Loucy (cell line): ENCODE data around the gene PAK1.

Experiments
- H2AFZ ChIP-seq: fragments of 200-600 bp; sonication (generic); 2 replicates; pipeline ENCODE4 v1.6.0; 2016; ENCODE audit warnings: antibody characterized with exemption, mild to moderate bottlenecking, low read length, moderate library complexity
- H3F3A ChIP-seq: fragments of 200-600 bp; 2 replicates; pipeline ENCODE4 v1.6.0; 2016; ENCODE audit warnings: antibody characterized with exemption, low read depth, mild to moderate bottlenecking
- H3K27me3 ChIP-seq: fragments of 200-600 bp; sonication (generic); 2 replicates; pipeline ENCODE4 v1.6.1; 2014; ENCODE audit warnings: low read length, mild to moderate bottlenecking; ENCODE audit not compliant: insufficient read depth, poor library complexity, severe bottlenecking
- H3K36me3 ChIP-seq: fragments of 200-600 bp; sonication (generic); 2 replicates; pipeline ENCODE4 v1.6.1; 2016; ENCODE audit warnings: low read length; ENCODE audit not compliant: insufficient read depth
- H3K4me1 ChIP-seq: fragments of 200-600 bp; sonication (generic); 2 replicates; pipeline ENCODE4 v1.5.1; 2014; ENCODE audit warnings: low read length, mild to moderate bottlenecking; ENCODE audit not compliant: insufficient read depth, poor library complexity, severe bottlenecking
- H3K4me2 ChIP-seq: fragments of 200-600 bp; sonication (generic); 2 replicates; pipeline ENCODE4 v1.6.0; 2014; ENCODE audit warnings: antibody characterized with exemption, low read length, low read depth, mild to moderate bottlenecking; ENCODE audit not compliant: poor library complexity, severe bottlenecking
- H3K4me3 ChIP-seq: fragments of 200-600 bp; sonication (generic); 2 replicates; pipeline ENCODE4 v1.5.1; 2014; ENCODE audit warnings: low read length, mild to moderate bottlenecking, mixed read lengths; ENCODE audit not compliant: poor library complexity, severe bottlenecking
- H3K79me2 ChIP-seq: fragments of 200-600 bp; sonication (generic); 2 replicates; pipeline ENCODE4 v1.6.1; 2014; ENCODE audit warnings: low read length; ENCODE audit not compliant: insufficient read depth
- H3K9ac ChIP-seq: fragments of 200-600 bp; sonication (generic); 2 replicates; pipeline ENCODE4 v1.6.0; 2014; ENCODE audit warnings: mild to moderate bottlenecking, low read depth, low read length, moderate library complexity; ENCODE audit not compliant: poor library complexity, severe bottlenecking
- H3K9me2 ChIP-seq: fragments of 200-600 bp; sonication (generic); replicated peaks from 2 replicates; pipeline ENCODE4 v1.6.1; 2016; ENCODE audit warnings: low read depth, low read length, mixed read lengths
- H3K9me3 ChIP-seq: fragments of 200-600 bp; sonication (generic); 2 replicates; pipeline ENCODE4 v1.6.1; 2014; ENCODE audit warnings: mild to moderate bottlenecking, antibody characterized with exemption, low read length, low read depth; ENCODE audit not compliant: insufficient read depth
- H4K20me1 ChIP-seq: fragments of 200-600 bp; sonication (generic); 2 replicates; pipeline ENCODE4 v1.6.0; 2014; ENCODE audit warnings: antibody characterized with exemption, low read length, mild to moderate bottlenecking; ENCODE audit not compliant: insufficient read depth, poor library complexity, severe bottlenecking
- EZH2phosphoT487 ChIP-seq: fragments of 200-600 bp; IDR thresholded peaks from 2 replicates; pipeline ENCODE4 v1.6.1; 2018; ENCODE audit warnings: antibody characterized with exemption, mild to moderate bottlenecking, moderate library complexity, borderline replicate concordance
- TF ChIP-seq, protein P1 (sequence below): fragments of 200-600 bp; sonication (generic); conservative IDR thresholded peaks from 2 replicates; pipeline ENCODE4 v1.5.1; 2014; ENCODE audit warnings: mild to moderate bottlenecking, antibody characterized with exemption, low read length

Gene PAK1

DNA sequence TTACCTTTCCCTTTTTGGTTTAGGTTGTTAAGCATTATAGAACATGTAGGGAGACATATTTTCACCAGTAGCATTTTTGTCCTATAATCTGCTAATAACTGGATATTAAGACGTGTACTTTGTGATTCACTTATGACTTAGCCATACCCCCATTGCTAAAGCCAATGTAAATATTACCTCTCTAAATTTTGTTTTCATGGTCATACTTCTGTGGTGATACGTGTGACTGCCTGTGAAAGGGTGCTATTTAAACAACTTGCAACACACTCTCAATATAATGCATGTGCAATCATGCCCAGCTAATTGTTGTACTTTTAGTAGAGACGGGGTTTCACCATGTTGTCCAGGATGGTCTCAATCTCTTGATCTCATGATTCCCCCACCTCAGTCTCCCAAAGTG, 36.2 kb upstream of the PAK1 start:
- no peak for TF ChIP-seq EZH2phosphoT487
- TF ChIP-seq, protein P1, sequence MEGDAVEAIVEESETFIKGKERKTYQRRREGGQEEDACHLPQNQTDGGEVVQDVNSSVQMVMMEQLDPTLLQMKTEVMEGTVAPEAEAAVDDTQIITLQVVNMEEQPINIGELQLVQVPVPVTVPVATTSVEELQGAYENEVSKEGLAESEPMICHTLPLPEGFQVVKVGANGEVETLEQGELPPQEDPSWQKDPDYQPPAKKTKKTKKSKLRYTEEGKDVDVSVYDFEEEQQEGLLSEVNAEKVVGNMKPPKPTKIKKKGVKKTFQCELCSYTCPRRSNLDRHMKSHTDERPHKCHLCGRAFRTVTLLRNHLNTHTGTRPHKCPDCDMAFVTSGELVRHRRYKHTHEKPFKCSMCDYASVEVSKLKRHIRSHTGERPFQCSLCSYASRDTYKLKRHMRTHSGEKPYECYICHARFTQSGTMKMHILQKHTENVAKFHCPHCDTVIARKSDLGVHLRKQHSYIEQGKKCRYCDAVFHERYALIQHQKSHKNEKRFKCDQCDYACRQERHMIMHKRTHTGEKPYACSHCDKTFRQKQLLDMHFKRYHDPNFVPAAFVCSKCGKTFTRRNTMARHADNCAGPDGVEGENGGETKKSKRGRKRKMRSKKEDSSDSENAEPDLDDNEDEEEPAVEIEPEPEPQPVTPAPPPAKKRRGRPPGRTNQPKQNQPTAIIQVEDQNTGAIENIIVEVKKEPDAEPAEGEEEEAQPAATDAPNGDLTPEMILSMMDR, result no peak

DNA sequence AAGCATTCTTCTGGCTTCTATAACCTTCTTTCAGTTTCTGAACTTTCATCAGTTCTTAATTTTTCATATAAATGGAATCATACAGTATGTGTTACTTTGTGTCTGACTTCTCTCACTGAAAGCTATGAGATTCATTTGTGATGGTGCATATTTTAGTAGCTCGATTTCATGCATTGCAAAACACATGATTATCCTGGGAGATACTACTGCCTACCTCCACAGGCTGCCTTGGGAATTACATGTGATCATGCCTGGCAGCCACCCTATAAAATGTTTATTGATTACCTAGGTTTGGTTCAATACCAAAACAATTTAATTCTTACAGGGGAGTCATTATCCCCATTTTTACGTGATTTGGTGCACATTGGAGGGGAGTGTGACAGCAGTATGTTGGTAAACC, 34.1 kb upstream of the PAK1 start:
- no peaks in the 10 kb centered on the region for H3K9me2 ChIP-seq
- peaks cover 7% of the 10 kb centered on the region for H3K4me1 ChIP-seq

More for the DNA sequence above, 36.2 kb upstream of the PAK1 start:
- Histone ChIP-seq H3K9ac (no peak overlapping the region), H3K9me3 (no peaks in the 10 kb centered on the region), H4K20me1 (no peaks in the 10 kb centered on the region), H3K9me2 (no peaks in the 10 kb centered on the region), H3K4me3 (no peak overlapping the region), H2AFZ (no peak overlapping the region), H3K36me3 (no peaks in the 10 kb centered on the region), H3K4me2 (no peak overlapping the region), H3F3A (no peaks in the 10 kb centered on the region), H3K27me3 (no peaks in the 10 kb centered on the region), H3K79me2 (no peaks in the 10 kb centered on the region), H3K4me1 (peaks cover 7% of the 10 kb centered on the region)

DNA sequence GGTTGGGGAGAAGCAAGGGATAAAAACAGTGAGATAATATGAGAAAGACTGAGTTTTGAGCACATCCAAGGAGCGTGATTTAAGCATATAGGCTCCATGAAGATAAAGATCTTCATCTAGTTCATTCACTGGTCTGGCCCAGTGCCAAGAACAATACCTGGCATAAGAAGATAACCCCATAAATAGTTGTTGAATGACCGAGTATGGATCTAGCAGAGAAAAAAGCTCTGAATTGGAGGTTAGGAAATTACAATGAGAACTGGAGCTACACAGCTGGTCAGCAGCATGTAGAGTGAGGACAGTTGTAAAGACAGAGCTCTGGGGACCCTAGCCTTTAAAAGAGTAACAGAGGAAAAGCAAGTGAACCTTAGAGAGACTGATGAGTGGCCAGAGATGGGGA, 33.0 kb upstream of the PAK1 start:
- no peaks in the 10 kb centered on the region for H4K20me1 ChIP-seq
- H3K36me3 ChIP-seq, result no peaks in the 10 kb centered on the region
- no peak overlapping the region for H2AFZ ChIP-seq
- no peaks in the 10 kb centered on the region for H3K79me2 ChIP-seq
- no peak overlapping the region for H3K4me3 ChIP-seq
- no peaks in the 10 kb centered on the region for H3K9me2 ChIP-seq
- H3K27me3 ChIP-seq, result no peaks in the 10 kb centered on the region
- no peak overlapping the region for H3K9ac ChIP-seq
- no peaks in the 10 kb centered on the region for H3F3A ChIP-seq
- no peaks in the 10 kb centered on the region for H3K9me3 ChIP-seq
- H3K4me2 ChIP-seq, result no peak overlapping the region
- TF ChIP-seq EZH2phosphoT487, result no peak
- TF ChIP-seq, protein P1, result no peak
- peaks cover 14% of the 10 kb centered on the region for H3K4me1 ChIP-seq

More for the DNA sequence above, 34.1 kb upstream of the PAK1 start:
- Histone ChIP-seq H3K36me3 (no peaks in the 10 kb centered on the region), H3K9me3 (no peaks in the 10 kb centered on the region), H3K9ac (no peak overlapping the region), H3K79me2 (no peaks in the 10 kb centered on the region), H4K20me1 (no peaks in the 10 kb centered on the region), H3F3A (no peaks in the 10 kb centered on the region), H3K4me2 (no peak overlapping the region), H2AFZ (no peak overlapping the region), H3K27me3 (no peaks in the 10 kb centered on the region), H3K4me3 (no peak overlapping the region)
- TF ChIP-seq, protein P1, result no peak
- TF ChIP-seq EZH2phosphoT487, result no peak
